Measurements from ENCODE around the gene ROCK2. TPM values are rescaled to one million over a fixed set of nuclear protein-coding genes. Genes with fewer than 3 reads are reported as not detected.

ROCK2 gene
- total and polyA plus RNA-seq, 2 of the 13 experiments (the other 11 are each of a cell fraction or from before 2014, with no cell fraction given): 38.1 to 119 TPM

- peak; percentile 93 for TF ChIP-seq ZNF609 (CRISPR knock-in tag; IDR thresholded peaks at IDR 0.05; ENCODE audit: borderline replicate concordance)
- peak; percentile 57 for TF ChIP-seq ASH2L (IDR thresholded peaks at IDR 0.05; ENCODE audit: insufficient read length, low read depth, low read length)
- TF ChIP-seq HOXA3 (CRISPR knock-in tag; IDR thresholded peaks at IDR 0.05): peak; percentile 93
- no peak for TF ChIP-seq PTBP1 (IDR thresholded peaks at IDR 0.05; ENCODE audit: low read depth, low read length, poor library complexity, severe bottlenecking)
- 0 out of 2 replicates have a peak, but pooled peaks have one; percentile 65 for TF ChIP-seq KAT7 (CRISPR knock-in tag; IDR thresholded peaks at IDR 0.05; ENCODE audit: borderline replicate concordance)
- peak; percentile 28; the same call in 1 of the 2 replicates for TF ChIP-seq ZNF7 (CRISPR knock-in tag; IDR thresholded peaks at IDR 0.05)
- TF ChIP-seq NCOR1 (IDR thresholded peaks at IDR 0.05; ENCODE audit: borderline replicate concordance, low read length): peak; percentile 79; the same call in 1 of the 2 replicates
- peak; percentile 21; the same call in 2 of the 3 replicates for TF ChIP-seq MXI1 (IDR thresholded peaks at IDR 0.05; ENCODE audit: borderline replicate concordance, low read depth, low read length)
- peak; percentile 92 for TF ChIP-seq POGK (CRISPR knock-in tag; conservative IDR thresholded peaks at IDR 0.05)
- peak; percentile 99 for TF ChIP-seq ZNF891 (CRISPR knock-in tag; IDR thresholded peaks at IDR 0.05)
- TF ChIP-seq KLF9 (CRISPR knock-in tag; IDR thresholded peaks at IDR 0.05; ENCODE audit: low read depth): no peak
- TF ChIP-seq ZNF276 (CRISPR knock-in tag; IDR thresholded peaks at IDR 0.05; ENCODE audit: low read depth): peak; percentile 92; the same call in 1 of the 2 replicates
- TF ChIP-seq HMGXB3 (CRISPR knock-in tag; IDR thresholded peaks at IDR 0.05; ENCODE audit: borderline replicate concordance): peak; percentile 87; the same call in 1 of the 2 replicates
Measured at GRCh38 chr2:11370377-11371091, 26.1 kb upstream of the ROCK2 start (continued).

All from HepG2 (cell line).